HG03135 (cell line): Measurements from ENCODE around the gene WASL.
"Not testable (repeated sequence)": the region's sequence is repeated elsewhere in the genome, so short reads cannot be mapped to it uniquely, and the experiment has no call there.

ENCODE experiments used
- ATAC-seq: cut with Tn5 transposase; IDR thresholded peaks from one replicate; pipeline ENCODE4 v1.9.1; 2021; ENCODE audit warnings: mild to moderate bottlenecking, moderate library complexity; ENCODE audit not compliant: unreplicated experiment

The WASL gene

GRCh38 chr7:123770378-123770777 is 21.6 kb upstream of the WASL start:
- peak; percentile 68 for ATAC-seq

GRCh38 chr7:123769371-123769770 is 20.6 kb upstream of the WASL start:
- ATAC-seq = no peak

GRCh38 chr7:123768493-123768892 is 19.7 kb upstream of the WASL start:
- no peak for ATAC-seq

DNA sequence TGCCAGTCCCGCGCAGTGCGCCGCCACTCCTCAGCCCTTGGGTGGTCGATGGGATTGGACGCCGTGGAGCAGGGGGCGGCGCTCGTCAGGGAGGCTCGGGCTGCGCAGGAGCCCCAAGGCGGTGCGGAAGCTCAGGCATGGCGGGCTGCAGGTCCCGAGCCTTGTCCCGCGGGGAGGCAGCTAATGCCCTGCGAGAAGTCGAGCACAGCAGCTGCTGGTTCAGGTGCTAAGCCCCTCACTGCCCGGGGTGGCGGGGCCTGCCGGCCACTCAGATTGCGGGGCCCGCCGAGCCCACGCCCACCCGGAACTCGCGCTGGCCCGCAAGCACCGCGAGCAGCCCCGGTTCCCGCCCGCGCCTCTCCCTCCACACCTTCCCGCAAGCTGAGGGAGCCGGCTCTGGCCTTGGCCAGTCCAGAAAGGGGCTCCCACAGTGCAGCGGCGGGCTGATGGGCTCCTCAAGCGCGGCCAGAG is 14.4 kb upstream of the WASL start:
- ATAC-seq = no peak

DNA sequence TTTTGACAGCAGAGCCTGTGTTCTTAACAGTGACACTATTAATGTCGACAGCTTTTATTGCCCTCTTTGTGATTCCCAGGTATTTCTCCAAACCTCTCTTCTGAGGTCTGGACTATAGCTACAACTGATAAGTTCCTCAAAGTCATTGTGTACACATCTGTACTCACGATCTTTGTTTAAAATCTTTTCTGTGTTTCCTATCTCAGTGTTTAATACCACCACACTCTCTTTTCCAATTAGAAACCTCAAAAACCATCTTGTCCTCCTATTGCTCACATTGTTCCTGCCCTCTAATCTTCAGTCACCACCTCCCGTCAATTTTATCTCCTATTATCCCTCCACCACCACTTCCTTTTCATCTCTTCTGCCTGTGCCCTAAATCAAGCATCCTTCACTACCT is 12.9 kb upstream of the WASL start:
- ATAC-seq = no peak

GRCh38 chr7:123757095-123757494 is 8.3 kb upstream of the WASL start:
- no peak for ATAC-seq

DNA sequence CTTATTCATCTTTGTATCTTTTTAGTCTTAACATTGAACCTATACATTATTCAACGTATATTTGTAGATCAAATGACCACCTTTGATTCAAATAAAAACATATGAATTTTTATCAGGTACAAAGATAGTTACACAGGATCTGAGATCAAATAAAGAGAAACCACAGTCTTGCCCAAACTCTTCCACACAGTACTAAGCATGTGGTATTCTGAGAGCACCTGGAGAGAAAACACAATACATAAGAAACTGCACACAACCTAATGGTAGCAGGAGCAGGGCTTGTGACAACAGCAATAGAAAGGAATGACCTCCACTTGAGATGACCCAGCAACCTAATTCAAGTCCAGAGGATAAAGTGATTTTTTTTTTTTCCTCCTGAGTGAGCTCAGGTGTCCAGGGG is 6.5 kb upstream of the WASL start:
- ATAC-seq = no peak

DNA sequence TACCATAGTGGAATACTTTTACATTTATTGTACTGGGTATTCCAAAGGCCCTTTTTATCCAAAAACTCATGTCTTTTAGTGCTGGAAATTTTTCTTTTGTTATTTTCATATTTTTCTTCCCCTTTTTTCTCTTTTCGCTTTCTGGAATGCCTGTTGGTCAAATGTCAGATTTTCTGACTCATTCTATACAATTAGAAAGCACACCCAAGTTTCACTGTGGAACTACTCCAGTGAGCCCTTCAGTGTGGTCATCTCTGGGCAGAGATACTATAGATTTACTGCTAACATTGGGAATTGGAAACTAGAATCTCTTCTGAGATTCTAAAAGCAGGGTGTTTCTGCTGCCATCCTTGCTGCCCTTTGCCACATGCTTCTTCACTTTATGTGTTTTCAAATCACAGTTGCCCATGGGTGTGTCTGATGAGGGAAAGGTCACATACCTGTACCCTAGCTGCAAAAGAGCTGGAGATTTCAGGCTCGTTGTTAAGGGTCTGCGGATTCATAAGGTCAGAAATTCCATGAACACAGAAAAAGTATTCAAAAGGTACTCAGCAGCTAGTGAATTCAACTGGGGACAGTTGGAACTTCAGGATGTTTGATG is 5.6 kb upstream of the WASL start:
- ATAC-seq = no peak

GRCh38 chr7:123752534-123752933 is 3.7 kb upstream of the WASL start:
- ATAC-seq = no peak

DNA sequence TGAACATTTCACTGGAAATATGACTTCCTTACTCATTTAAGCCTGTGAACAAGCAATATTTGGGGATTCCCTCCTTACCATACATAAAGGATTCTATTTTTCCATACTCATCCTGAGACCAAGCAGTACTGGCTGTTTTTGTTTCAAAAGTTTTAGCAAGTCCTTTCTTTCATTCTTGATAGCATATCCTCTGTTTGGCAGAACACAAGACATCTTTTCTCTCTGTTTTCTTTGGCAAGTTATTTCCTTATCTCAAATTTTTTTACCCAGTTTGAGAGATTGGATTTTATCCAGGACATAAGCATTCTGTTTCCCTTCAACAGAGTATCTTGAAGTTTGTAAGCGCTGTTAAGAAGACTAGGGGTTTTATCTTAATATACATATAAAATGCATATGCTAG is 3.0 kb upstream of the WASL start:
- no peak for ATAC-seq

DNA sequence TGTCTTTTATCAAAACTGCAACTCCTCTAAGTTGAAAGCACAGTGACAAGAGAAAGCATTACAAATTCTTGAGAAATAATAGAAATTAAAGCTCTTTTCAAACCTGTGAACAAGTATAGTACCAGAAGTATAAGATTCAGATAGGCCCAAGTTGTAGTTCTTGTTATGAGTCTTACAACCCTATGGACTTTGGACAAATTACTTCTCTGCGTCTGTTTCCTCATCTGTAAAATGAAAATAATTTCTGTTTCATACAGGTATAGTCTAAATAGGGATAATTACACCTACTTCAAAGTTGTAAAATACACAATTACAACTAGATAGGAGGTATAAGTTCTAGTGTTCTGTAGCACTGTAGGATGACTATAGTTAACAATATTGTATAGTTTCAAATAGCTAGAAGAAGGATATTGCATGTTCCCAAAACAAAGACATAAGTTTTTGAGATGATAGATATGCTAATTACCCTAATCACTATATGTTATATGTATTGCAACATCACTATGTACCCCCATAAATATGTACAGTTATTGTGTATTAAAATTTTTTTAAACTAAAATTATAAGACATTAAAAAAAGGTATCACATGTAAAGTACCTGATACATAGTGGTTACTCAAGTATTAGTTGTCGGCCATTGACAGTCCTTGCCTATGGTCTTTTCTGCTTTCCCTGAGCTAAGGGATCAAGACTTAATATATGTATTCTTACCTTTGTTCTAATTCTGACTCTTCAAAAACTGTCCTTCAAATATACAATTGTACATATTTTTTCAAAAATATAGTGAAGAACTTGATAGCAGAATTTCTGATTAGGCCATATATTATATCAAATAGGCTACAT is 1.8 kb upstream of the WASL start:
- ATAC-seq = no peak

- ATAC-seq = peak; percentile 32
These were observed 694 bp upstream of the WASL start for GRCh38 chr7:123749537-123749857.

- ATAC-seq = peak; percentile 26
These were observed 551 bp downstream of the WASL start for GRCh38 chr7:123748171-123748733.

DNA sequence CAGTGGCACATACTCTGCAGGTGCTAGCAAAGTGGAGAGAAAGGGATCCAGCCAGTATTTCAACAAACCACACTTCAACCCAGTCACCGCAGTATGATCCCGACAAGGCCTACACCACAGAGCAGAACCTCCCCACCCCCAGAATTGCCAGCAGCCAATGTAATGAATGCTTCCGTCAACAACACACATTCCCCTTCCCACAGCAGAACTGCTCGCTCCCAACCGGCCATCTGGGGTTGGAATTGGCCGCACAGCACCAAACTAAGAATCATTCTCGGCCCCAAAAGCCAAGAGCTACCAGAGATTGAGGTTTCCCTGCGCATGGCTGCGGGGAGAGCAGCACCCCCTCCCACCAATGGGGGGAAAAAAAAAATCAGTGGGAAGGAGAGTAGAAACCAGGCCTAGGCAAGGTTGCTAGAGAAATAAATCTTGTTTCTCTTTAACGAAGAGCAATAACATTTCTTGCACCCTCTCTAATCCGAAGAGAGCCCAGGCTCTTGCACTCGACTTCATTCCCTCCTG is 1.1 kb downstream of the WASL start:
- ATAC-seq = no peak

DNA sequence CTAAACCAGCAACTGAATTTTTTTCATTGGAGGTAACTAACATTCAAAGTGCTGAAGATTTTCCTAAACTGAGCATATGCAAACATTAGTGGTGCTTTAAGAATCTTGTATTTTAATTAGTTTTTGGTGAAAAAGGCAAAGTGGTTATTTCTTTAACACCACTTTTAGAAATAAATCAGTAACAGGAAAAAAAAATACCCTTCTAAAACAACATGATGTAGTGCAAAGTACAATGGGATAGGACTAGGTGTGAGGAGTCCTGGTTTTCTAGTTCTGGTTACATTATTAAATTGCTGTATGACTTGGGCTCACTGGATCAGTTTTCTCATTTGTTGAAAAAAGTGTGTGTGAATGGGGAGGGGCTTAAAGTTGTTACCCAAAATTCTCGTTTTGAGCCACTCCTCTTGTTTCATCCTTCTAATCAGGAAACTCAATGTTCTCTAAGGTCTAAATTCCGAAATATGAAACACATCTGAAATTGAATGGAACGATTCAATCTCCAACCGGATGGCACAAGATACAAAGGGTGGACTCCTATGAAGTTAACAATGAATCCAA is 1.8 kb downstream of the WASL start:
- ATAC-seq = no peak

DNA sequence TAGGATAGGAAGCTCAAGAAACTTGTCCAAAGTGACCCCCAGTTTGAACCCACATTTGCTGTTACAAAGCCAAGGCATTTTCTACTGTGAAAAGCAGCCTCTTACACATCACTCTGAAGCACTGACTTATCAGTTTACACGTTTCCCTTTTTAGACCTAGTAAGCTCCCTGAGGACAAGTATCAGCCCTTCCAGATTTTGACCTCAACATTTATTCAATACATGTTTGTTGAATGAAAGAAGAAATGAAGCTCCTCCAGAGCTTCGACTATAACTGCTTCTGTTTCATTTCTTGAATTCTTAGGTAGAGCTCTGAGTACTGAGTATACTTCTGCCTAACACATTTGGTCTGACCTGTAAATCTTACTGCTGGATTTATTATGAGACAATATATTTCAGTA is 2.7 kb downstream of the WASL start:
- no peak for ATAC-seq

DNA sequence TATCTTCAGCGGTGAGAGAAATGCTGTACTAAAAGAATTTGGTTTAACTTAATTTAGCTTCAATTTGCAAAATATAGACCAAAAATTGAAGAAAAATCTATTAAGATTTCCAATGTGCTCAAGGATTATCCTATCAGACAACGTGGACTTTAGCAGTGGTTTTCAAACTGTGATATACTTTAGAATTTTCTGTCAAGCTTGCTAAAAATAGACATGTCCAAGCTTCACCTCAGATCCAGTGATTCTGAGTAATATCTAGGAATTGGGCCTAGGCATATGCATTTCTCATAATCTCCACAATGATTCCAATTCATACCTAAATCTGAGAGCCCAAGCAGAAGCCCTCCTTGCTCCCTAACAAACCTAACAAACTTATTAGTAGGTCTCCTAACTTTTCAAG is 3.4 kb downstream of the WASL start:
- no peak for ATAC-seq

- no peak for ATAC-seq
These were observed 4.4 kb downstream of the WASL start for GRCh38 chr7:123744416-123744815.

- ATAC-seq = no peak
These were observed 6.9 kb downstream of the WASL start for GRCh38 chr7:123741940-123742339.

- ATAC-seq = no peak
These were observed 10.0 kb downstream of the WASL start for GRCh38 chr7:123738808-123739207.

DNA sequence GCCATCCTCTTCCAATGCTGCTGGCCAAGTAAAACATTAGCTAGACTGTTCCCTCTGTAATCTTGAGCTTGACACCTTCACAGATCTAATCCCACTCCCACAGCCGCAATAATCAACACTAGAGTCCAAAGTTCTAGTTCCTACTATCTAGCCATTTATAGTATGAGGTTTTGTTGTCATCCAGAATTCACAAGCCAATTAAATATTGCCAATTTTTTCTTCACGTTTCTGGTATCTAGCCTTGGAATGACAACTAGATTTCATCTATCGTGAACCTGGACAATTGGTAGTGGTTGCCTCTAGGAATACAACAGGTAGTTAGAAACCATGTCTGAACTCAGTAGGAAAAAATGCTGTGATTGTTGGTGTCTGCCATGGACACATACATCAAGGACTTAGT is 10.4 kb downstream of the WASL start:
- ATAC-seq = no peak

DNA sequence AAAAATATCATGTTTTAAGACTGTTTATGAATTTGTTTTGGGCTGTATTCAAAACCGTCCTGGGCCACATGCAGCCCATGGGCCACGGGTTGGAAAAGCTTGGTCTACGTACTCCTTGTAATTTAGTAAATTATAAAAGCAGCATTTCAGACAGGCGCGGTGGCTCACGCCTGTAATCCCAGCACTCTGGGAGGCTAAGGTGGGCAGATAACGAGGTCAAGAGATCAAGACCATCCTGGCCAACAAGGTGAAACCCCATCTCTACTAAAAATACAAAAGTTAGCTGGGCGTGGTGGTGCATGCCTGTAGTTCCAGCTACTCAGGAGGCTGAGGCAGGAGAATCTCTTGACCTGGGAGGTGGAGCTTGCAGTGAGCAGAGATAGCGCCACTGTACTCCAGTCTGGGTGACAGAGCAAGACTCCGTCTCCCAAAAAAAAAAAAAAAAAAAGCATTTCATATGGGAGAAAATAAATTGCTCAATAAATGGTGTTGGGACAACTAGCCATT is 11.6 kb downstream of the WASL start:
- ATAC-seq = not testable (repeated sequence)
